GM13977 (cell line): Measurements from ENCODE around the gene SCN11A.

Source experiments
- DNase-seq: peaks from one replicate; pipeline ENCODE4 v3.0.0; 2012; ENCODE audit warnings: low spot score
- in situ Hi-C: fragments of 300-500 bp; cut with MboI; formaldehyde crosslinking; loops from one replicate; pipeline ENCODE4 v1.12.0; 2022; ENCODE audit warnings: low sequenced_read_pairs, low pct_unique_long_range_greater_than_20kb, mixed read lengths, inconsistent platforms; ENCODE audit not compliant: unreplicated experiment
- TF ChIP-seq, protein P1 (sequence below): IDR thresholded peaks from 2 replicates; pipeline ENCODE4 v1.5.1; 2012; ENCODE audit warnings: mild to moderate bottlenecking, control low read depth; ENCODE audit not compliant: insufficient read depth; ENCODE audit errors: extremely low read depth, missing control alignments

The SCN11A gene

DNA sequence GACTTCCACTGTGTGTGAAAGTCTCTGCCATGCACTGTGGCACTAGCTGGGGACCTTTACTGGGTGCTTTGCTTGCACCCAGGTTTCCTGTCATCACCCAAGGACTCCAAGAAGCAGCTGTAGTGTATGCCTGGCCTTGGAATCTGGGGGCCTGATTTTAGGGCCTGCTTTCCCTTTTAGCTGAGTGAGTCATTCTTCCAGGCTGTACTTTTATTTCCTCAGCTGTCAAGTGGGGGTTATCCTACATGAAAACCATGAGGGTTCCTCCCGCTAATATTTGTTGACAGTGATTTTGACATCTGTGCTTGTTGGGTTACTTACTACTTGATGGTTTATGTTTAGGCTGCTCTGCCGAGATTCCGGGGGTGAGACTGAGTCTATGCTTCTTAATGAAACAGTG lies 37.1 kb upstream of the SCN11A start:
- TF ChIP-seq, protein P1, sequence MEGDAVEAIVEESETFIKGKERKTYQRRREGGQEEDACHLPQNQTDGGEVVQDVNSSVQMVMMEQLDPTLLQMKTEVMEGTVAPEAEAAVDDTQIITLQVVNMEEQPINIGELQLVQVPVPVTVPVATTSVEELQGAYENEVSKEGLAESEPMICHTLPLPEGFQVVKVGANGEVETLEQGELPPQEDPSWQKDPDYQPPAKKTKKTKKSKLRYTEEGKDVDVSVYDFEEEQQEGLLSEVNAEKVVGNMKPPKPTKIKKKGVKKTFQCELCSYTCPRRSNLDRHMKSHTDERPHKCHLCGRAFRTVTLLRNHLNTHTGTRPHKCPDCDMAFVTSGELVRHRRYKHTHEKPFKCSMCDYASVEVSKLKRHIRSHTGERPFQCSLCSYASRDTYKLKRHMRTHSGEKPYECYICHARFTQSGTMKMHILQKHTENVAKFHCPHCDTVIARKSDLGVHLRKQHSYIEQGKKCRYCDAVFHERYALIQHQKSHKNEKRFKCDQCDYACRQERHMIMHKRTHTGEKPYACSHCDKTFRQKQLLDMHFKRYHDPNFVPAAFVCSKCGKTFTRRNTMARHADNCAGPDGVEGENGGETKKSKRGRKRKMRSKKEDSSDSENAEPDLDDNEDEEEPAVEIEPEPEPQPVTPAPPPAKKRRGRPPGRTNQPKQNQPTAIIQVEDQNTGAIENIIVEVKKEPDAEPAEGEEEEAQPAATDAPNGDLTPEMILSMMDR, result no peak
- in situ Hi-C loops, result no loop called here
- no peak for DNase-seq

DNA sequence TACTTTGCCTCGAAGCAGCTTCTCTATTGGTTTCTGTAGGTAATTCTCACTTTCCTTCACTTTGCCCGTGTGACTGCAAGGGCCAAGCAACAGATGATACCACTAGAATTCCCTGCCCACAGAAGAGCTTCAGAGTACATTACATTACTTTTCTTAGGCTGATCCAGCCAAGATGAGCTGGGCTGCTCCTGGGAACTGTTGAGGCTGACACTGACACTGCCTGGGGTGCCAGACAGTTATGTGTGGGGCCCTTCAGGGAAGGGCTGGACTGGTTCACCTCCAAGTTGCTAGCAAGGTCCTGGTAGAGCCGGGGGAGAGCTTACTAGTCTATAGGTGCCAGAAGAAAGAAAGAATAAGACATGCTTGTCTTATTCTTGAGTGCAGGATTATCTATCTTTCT lies 36.7 kb upstream of the SCN11A start:
- TF ChIP-seq, protein P1, result no peak
- in situ Hi-C loops, result no loop called here
- DNase-seq, result no peak

DNA sequence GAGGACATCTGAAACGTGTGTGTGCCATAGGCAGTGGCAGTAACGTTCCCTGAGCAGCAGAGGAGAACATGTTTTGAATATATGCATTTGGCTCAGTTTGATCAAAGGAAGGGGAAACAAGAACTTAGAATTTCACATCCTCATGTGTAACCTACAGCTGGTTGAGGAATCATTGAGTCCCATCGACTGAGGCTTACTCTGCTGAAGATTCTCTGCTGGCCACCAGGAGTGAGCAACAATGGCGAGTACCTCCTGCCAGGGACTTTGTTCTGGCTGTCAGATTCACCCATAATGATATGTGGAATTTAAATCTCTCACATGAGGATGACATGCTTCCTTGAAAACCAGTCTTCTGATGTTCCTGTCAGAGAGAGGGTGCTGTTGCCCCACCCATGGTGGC lies 34.4 kb upstream of the SCN11A start:
- peak; percentile 14 for DNase-seq
- in situ Hi-C loops, result no loop called here
- TF ChIP-seq, protein P1, result no peak

DNA sequence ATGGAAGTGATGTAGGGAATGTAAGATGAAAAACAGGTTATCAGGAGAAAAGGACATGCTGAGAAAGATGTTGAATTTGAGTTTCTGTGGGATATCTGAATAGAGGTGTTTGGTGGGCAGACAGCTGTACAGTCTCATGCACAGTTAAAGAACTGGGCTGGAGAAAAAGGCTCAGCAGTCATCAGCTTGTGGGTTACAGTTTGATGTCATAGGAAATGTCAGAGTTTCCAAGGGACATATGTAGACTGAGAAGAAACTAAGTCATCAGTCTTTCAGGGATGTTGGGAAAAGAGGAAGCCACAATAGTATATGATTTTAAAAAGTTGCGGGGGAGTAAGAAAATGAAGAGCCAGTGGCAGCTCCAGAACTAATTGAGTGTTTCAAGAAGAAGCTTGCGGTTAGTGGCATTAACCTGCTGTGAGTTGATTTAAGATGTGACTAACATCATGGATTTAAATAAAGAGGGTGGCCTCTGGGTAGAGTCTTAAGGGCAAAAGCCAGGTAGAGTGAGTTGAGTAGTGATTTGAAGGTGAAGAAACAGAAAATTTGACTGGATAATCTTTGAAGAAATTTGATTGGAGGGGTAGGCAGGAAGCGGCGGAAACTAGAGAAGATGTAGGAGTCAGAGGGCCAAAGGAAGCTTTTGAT lies 31.0 kb upstream of the SCN11A start:
- DNase-seq, result no peak
- in situ Hi-C loops, result no loop called here
- TF ChIP-seq, protein P1, result no peak

DNA sequence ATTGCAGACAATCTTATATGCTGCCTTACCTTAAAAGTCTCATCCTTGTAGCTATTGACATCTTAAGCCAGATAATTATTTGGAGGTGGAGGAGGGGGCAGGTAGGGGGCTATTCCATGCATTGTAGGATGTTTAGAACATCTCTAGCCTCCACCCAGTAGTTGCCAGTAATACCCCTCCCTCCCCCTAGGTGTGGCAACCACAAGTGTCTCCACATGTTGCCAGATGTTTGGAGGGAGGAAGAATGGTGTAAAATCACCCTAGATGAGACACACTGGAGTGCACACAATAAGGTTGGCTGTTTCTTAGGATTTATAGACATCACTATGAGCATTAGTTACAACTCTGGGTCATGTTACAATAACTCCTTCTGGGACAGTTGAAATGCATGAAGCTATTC lies 28.3 kb upstream of the SCN11A start:
- in situ Hi-C loops, result no loop called here
- DNase-seq, result no peak
- TF ChIP-seq, protein P1, result no peak

DNA sequence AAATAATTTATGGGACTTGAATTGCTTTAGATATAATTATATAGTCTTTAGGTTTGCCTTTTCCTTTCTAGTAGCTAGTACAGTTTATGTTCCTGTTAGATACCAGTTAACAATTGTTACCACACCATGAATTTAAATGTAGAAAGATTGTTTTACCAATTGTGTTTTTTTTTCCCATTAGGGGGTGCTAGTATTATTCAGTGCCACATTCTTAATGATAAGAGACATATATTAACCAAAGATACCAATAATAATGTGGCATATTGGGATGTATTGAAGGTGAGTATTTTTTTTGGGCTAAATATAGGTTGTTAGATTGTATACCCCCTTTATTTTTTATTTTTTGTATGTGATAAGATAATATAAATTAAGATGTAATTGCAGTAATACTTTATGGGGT lies 27.8 kb upstream of the SCN11A start:
- no peak for DNase-seq
- in situ Hi-C loops, result no loop called here
- TF ChIP-seq, protein P1, result no peak
